OCI-M2 (cell line): ENCODE data around the gene TMEM33.

Experiments used
- DNase-seq: peaks from one replicate; lab custom pipeline; 2025; ENCODE audit not compliant: unreplicated experiment; lab: John Stamatoyannopoulos, UW

Gene TMEM33

GRCh38 chr4:41939016-41939626 lies 3.9 kb downstream of the TMEM33 start:
- DNase-seq, result no peak

DNA sequence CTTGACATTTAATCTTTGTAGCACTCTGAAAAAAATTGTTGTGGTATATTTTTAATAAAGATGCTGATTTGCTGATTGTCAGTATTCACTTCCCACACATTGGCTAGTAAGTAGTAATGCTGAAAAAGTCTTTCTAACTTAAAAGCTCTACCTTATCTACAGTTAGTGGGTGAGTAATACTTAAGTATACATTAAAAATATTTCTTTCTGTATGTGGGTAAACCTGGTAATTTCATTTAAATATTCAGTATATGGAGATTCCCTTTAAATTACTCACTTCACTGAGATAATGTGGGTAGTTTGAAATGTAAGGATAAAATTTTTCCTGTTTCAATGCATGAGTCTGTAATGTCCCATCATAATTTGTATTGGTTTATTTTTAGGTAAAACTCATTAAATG lies 5.6 kb downstream of the TMEM33 start:
- no peak for DNase-seq

DNA sequence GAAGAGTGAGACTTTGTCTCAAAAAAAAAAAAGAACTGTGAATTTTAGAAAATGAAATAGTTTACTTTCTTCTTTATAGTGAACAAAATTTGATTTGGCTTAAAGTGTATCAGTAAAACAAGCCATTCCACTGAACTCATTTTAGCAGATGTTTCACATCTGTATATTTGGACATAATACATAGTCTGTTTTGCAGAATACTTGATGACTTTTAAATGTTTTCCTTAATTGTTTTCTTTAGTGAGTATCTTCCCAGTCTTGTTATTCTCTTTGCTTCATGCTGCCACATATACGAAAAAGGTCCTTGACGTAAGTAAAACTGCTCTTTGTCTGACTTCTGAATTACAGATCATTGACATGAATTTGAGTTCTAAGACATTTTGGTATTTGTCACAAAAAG lies 8.3 kb downstream of the TMEM33 start:
- no peak for DNase-seq

GRCh38 chr4:41944089-41944488 lies 8.9 kb downstream of the TMEM33 start:
- no peak for DNase-seq

- no peak for DNase-seq
Observed at GRCh38 chr4:41949531-41949930, 14.3 kb downstream of the TMEM33 start.

DNA sequence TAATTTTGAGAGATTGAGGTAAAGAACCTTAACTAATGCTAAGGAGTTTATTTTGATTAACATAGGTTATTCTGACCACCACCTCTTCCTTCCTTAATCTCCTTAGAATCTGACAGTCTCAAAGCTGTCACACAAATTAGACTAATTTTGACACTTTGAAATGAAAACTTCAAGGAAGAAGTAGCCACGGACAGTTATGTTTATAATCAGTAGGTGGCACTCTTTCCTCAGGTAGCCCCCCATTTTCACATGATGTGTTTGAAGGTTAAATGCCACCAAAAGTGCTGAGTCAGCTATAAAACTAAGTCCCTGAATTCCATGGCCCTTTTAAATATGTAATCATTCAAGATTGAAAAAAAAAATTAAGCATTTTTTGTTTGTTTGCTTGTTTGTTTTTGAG lies 22.4 kb downstream of the TMEM33 start:
- DNase-seq, result no peak

- no peak for DNase-seq
Observed at GRCh38 chr4:41963105-41963504, 27.9 kb downstream of the TMEM33 start.

DNA sequence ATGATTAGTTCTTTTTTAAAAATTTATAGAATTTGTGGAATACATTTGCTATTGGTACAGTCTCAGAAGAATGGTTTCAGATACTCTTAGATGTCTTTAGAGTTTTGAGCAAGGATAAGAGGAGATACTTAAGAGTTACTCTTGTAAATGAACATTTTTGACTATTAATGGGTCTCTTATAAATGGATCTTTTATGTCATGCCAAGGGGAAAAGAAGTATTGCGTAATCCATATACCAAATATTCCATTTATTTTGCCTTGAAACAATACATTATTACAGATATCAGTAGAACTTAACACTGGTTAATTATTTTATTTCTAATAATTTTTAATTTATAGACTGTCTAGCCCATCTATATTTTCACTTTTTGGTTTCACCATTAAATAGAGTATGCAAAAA lies 29.2 kb downstream of the TMEM33 start:
- no peak for DNase-seq

- DNase-seq, result no peak
Observed at GRCh38 chr4:41967392-41967791, 32.2 kb downstream of the TMEM33 start.

DNA sequence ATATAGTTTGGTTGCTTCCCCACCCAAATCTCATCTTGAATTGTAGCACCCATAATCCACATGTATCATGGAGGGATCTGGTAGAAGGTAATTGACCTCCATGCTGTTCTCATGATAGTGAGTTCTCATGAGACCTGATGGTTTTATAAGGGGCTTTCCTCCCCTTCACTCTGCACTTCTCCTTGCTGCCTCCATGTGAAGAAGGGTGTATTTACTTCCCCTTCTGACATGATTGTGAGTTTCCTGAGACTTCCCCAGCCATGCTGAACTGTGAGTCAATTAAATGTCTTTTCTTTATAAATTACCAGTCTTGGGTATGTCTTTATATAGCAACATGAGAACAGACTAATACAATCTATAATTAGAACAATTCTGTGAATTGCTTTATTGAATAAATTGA lies 34.4 kb downstream of the TMEM33 start:
- no peak for DNase-seq

- DNase-seq, result no peak
Observed at GRCh38 chr4:41975341-41975740, 40.1 kb downstream of the TMEM33 start.

GRCh38 chr4:41976775-41977516 lies 41.7 kb downstream of the TMEM33 start:
- DNase-seq, result no peak

GRCh38 chr4:41977709-41978108 lies 42.5 kb downstream of the TMEM33 start:
- no peak for DNase-seq

DNA sequence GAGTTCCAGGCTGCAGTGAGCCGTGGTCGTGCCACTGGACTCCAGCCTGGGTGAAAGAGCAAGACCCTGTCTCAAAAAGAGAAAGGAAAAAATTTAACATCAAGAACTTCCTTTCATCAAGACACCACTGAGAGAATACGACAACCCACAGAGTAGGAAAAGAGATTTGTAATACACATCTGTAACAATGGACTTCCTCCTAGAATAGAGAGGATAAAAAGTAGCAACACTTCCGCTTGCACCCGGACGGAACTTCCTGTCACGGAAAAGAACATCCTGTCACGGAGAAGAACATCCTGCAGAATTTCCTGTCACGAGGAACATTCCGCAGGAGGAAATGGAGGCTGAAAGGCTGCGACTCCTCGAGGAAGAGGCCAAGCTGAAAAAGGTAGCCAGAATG lies 46.2 kb downstream of the TMEM33 start, which contains the start of gene DCAF4L1:
TSS of gene DCAF4L1 (plus strand) at position 301 of the 400 bp plus-strand sequence. CDS start at position 338, 37 bp downstream.
- DNase-seq, result no peak

DNA sequence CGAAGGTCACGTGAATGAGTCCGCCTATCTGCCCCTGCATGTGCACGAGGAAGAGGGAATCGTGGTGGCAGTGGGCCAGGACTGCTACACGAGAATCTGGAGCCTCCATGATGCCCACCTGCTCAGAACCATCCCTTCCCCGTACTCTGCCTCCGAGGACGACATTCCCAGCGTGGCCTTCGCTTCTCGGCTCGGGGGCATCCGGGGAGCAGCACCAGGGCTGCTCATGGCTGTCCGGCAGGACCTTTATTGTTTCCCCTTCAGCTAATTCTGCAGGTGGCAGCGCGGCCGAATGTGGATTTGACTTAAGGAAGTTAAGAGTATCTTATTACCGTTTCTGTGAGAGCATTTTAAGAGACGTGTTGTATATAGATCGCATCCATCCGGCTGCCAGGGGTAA lies 47.5 kb downstream of the TMEM33 start:
- no peak for DNase-seq

- no peak for DNase-seq
Observed at GRCh38 chr4:41985151-41985550, 49.9 kb downstream of the TMEM33 start.

DNA sequence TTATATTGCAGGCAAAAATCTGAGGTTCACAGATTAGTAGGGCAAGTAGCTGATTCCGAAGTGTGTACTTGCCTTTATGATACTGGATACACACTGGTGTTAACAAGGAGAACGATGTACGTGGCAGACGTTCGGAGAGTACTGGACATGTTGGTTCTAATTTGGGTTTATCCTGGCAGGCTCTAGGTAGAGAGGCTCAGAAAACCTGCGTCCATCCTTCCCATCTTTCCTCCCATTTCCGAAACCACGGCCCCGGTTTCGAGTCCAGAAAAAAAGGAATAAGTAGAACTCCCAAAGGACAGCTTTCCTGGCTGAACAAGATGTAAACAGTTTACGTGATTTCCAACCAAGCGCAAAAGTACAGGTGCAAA lies 54.8 kb downstream of the TMEM33 start:
- DNase-seq, result no peak

DNA sequence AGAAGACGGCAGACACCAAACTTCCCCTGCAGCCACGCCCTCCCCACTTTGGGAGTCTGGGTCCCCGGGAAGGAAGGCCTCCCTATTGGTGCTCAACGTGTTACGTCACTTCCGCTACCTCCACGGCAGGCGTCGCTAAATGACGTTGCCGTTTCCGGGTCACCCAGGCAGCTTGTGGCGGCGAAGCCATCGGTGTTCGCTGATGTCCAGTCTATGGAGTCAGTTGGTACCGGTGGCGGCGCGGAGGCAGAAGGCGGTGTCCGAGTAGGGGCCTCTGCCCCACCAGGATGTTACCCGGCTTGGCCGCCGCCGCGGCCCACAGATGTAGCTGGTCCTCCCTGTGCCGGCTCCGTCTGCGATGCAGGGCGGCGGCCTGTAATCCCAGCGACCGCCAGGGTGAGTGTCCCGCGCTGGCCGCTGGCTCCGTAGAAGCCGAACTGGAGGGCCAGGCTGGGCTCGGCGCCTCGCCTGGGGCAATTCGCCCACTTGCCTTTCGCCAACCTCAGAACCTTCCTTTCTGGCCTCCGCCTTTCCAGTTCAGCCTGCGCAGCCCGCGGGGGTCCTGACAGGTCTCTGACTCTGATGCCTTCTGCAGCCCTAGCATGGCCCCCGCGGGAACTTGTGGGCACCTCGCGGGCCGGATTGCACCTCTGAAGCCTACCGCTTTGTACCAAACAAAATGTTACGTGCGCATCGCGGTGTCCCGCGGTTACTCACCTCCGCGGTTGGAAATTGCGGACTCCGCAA lies 55.3 kb downstream of the TMEM33 start, which contains the start of gene SLC30A9:
TSS of gene SLC30A9 (plus strand) at position 166 of the 747 bp plus-strand sequence. CDS start at position 288, 122 bp downstream.
- DNase-seq, result peak; percentile 9

- DNase-seq, result no peak
Observed at GRCh38 chr4:41991916-41992767, 56.9 kb downstream of the TMEM33 start.

GRCh38 chr4:41992967-41993857 lies 58.0 kb downstream of the TMEM33 start:
- DNase-seq, result no peak
